Islet precursor cell (in vitro differentiated cells): ENCODE measurements around the gene WEE1.
"Not testable (repeated sequence)": the region's sequence is repeated elsewhere in the genome, so short reads cannot be mapped to it uniquely, and the experiment has no call there.

Experiments used
- DNase-seq: peaks from one replicate; pipeline ENCODE4 v3.0.0-alpha.2; 2018

Gene WEE1

DNA sequence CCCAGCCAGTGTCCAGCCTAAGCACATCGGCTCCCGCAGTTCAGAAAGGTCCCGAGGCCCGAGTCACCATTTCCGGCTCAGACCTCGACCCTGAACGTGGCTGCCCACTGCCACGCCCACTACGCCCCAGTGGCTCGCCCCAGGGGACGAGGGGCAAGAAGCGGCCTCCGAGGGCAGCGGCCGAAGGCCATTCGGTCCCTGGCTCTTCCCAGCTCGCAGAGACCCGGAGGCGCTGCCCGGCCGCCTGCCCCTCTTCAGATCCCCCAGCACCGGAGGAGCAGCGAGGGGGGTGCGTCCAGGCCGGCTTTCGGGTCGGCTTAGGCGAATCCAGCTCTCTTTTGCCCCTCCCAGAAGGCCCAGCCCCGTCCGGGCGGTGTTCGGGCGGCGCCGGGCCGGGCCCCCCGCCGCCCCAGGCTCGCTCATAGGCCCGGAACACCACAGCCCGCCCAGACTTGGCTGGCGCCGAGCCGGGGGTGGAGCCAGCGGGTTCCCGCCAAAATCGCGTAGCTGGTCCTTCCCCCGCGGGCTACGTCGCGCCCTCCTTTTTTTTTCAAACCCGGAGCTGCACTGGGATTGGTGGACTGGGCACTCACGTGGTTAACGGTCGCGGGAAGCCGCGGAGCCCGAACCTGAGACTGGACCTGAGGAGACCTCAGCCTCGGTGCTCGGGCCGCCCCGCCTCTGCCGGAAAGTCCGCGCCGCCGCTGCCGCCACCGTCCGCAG lies at the start of gene WEE1:
Gene WEE1 (plus strand): TSS at position 619 of the 723 bp plus-strand sequence. CDS start 264 bp downstream, outside the sequence.
- DNase-seq = peak; percentile 99

DNA sequence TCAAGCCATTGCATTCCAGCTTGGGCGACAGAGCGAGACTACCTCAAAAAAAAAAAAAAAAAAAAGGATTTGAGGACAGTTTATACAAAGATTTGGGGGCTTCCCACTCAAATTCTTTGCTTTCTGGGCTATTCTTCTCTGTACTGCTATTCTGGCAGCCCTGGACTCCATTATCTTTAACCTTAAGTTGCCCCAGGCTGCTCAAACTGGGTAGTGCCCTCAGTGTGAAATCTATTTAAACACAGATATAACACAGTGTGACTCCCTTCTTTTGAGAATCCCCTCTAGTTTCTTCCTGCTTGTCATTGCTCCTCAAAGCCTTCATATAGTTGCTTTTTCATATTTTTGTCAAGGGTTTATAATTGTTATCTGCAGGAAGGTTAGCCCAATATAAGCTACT lies 49.5 kb upstream of the WEE1 start:
- no peak for DNase-seq

DNA sequence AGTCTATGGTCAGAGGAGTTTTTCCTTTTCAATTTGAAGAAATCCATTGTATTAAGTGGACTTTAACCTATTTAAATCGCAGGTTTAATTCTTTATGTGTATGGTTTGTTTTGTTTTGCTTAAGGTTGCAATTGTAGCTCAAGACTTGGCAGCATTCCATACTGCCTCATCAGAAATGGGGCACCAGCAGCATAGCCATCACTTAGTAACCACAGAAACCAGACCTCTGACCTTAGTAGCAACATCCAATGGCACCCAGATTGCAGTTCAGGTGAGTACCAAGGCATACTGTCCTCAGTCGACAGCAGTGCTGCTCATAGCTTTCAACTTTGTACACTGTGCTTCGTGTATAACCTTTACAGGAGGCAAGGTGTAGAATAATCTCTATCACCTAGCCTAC lies 48.4 kb upstream of the WEE1 start:
- DNase-seq = no peak

DNA sequence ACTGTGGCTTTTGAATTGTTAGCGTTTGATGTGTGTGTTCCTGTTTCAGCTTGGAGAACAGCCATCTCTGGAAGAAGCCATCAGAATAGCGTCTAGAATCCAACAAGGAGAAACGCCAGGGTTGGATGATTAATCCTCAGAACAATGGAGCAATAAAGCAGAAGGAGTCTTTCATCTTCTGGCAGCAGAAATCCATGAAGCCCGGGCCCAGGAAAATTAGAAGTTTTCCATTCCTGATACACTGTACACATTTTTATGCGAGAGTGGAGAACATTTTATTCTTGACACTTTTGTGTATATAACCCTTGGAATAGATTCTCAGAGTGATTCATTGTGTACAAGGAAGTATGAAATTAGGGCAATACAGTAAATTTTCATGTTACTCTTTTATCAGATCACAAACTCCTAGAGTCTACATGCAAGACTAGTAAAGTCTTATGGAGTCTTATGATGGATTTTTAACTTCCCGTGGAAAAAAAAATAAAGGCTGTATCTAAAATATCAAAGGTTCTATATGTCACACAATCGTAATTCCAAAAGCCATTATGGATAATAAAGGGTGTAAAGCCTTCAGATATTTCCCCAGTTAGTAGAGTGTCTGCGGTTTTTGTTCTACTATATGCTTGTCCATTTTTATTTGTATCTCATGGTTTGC lies 45.9 kb upstream of the WEE1 start:
- no peak for DNase-seq

DNA sequence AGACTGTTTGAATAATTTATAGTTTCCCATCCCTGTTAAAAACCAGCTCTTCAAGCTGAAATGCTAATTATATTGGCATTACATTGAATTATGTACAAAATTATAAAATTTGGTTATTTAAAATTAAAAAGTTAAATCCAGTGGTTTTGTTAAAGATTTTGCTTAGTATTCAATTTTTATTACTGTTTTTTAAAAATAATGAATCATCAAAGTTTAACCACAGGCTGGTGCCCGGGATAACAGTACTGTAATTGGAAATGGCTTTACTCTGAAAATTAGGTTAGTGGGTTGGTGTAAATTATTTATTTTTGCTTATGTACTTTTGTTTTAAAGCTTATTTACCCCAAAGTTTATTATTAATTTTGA lies 45.4 kb upstream of the WEE1 start:
- no peak for DNase-seq

DNA sequence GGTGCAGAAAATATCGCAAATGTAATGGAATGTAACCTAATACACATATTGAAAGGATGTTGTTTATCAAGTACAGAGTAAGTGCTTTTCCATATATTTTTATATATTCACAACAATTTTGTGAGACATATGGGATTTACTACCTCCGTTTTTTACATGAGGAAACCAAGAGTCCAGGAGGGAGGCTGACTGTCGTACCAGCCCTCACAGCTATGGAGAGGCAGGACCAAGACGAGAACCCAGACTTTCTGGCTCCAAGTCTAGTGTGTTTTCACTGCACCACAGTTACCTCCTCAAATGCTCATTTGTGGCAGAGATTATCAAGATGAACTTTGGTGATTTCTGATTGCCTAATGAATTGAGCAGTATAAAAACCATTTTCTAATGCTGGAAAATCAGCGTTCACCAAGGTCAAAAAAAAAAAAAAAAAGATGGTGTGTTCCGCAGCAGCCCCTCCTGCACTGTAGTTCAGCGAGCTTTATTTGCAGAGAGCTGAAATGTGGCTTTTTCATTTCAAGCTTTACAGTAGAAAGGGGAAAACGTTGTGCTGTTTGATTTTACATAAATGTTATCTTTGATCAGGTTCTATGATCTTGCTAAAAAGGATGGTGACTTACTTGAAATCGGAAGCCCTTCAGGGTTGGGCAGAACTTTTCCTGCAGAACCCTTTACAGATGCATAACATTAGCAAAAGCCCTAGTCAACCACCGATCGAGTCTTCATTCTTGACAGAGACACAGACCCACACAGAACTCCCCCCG lies 44.7 kb upstream of the WEE1 start:
- no peak for DNase-seq

DNA sequence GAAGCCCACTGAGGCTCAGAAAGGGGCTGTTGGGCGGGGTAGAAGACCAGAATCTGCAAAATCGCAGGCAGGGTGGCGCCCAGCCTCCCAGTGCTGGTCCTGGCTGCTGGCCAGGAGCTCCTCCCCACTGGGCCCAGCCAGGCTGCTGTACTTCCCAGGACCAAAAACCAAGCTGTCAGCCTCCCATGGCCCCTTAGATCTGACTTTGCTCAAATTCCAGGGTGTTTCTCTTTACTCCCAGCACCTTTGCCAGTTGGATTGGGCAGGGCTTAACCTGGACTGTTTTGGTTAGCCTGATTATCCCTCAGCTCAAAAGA lies 44.2 kb upstream of the WEE1 start:
- DNase-seq = peak; percentile 74

DNA sequence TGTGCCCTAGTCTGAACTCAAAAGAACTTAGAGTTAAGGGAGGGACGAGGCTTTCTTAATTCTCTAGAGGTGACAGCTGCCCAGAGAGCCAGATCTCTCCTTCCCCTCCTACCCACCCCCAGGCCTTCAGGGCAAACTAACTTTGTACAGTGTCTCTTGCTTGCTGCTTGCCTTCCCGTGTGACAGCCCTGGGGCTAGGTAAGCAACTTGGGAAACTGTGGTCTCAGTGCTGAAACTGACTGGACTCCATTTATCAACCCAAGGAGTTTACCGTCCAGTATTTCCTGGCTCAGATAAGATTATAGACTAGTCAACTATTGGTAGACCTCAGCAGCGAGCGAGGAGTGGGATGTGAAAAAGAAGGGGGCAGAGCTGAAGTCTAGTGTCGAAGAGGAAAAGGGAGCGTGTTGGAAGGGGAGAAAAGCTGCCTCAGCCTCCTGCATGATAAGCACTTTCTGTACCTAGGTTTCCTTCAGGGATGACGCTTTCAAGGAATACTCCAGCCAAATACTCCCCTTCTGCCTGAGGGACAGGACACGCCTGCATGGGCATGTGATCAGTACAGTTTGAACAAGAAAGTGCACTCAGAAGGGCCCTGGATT lies 43.3 kb upstream of the WEE1 start:
- peak; percentile 88 for DNase-seq

DNA sequence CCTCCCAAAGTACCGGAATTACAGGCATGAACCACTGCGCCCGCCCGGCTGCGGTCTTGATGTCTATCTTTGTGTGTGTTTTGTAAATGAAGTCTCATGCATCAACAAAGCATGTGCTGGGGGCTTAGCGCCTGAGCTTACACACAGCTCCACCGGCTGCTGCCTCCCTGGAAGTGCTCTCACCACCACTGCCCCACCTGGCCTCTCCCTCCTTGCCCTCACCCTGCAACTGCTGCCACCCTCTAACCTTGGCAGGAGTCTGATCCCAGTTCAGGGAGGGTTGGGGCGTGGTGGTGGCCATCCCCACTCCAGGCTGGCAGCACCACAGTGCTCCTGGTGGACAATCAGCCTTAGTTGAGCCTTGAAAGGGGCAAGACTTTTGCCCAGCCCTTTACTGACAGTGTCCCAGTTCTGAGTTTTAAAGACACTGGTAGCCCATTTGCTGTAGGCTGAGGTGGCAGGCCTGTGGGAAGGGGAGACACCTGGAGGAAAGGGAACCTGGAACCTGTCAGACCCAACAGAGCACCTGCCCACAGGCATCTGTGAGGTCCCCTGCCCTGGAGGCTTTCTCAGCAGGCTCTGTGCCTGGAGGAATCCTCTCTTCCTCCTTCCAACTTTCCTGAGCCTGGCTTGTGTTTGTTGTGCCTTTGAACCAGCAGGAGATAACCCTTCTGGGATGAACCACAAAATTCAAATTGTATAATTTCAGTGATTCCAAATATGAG lies 42.4 kb upstream of the WEE1 start:
- peak; percentile 84 for DNase-seq

DNA sequence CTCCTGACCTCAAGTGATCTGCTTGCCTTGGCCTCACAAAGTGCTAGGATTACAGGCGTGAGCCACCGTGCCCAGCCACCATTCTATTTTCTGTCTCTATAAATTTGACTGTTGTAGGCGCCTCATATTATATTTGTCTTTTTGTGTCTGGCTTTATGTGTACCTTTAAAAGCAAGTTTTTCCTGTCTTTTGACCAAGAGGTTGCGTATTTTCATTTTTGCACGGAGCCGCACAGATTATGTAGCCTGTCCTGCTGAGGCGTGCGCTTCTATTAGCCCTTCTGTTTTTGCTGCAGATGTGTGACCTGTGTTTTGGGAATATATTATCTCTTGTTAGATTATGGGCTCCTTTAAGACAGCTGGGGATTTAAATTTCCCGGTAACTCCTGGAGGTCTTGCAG lies 40.4 kb upstream of the WEE1 start:
- no peak for DNase-seq

DNA sequence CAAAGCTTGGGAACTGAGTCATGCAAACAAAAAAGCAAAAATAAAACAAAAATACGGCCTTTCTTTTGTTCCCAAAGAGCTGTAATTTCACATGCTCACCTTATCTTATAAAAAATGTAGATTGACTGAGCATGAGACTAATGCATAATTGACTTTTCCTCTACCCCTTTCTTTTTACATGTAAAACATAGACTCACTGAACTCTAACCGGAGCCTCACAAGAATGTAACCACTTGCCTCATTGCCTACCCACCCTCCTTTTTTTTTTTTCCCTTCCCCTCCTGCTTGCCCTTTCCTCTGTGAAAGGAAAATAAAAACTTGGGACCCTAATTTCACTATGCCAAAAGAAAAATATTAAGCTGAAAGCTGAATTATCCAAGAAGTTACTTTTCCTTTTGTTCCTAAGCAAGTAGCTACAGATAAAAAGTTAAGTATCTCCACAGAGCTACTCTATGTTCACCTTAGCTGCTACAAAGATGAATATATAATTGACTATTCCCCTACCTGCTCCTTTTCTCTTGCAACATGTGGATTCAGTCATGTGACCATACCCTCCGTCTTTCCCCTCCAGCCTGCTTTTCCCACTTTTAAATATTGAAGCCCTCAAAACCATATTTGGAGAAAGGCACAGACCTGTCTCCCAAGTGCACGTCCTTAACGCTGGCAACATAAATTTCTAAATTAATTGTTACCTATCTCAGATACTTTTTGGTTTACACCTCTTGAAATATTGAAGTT lies 39.6 kb upstream of the WEE1 start:
- DNase-seq = no peak

DNA sequence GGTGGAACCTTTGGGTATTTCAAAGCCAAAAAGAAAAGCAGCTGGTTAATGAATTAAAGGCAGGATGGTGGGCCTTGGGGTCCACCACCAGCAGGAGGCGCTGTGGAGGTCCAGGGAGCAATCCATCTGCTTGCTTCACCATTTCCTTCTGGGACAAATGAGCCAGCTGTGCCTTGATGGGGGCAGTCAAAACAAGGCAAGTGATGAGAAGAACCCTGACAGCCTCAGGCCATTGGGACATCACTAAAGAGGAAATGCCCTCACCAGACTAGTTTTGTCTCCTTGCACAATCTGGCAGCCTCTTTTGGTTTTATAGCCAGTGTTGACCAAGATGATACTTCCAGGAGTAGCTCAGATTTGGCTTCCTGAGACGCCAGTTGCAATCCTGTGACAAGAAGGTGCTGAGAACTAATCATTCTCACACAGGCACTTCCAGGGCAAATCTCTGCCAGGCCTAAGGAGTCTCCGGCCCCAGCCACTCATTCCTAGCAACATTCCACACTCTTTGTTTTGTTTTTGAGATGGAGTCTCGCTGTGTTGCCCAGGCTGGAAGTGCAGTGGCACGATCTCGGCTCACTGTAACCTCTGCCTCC lies 38.2 kb upstream of the WEE1 start:
- peak; percentile 89 for DNase-seq

DNA sequence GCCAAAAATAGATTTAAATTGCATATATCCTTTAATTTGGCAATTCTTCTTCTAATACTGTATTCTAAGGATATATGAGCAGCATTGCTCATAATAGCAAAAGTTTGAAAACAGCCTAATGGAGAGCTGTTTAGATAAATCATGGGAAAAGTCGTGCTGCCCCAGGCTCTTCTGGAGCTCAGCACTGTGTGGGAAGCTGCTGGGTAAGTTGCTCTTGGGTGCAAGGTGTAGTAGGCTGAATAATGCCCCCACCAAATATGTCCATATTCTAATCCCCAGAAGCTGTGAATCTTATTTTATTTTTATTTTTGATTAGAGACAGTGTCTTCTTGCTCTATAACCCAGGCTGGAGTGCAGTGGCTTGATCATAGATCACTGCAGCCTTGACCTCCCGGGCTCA lies 34.9 kb upstream of the WEE1 start:
- no peak for DNase-seq

DNA sequence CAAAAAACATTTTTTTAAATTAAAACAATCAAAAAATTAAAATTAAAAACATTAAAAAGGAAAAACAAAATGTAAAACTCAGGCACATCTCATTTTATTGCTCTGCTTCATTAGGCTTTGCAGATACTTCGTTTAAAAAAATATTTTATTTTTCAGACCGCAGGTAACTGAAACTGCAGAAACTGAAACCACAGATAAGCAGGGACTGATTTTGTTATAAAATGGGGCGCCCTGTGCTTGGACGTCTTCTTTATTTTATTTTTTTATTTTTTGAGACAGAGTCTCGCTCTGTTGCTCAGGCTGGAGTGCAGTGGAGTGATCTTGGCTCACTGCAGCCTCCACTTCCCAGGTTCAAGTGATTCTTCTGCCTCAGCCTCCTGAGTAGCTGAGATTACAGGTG lies 24.3 kb upstream of the WEE1 start:
- not testable (repeated sequence) for DNase-seq

DNA sequence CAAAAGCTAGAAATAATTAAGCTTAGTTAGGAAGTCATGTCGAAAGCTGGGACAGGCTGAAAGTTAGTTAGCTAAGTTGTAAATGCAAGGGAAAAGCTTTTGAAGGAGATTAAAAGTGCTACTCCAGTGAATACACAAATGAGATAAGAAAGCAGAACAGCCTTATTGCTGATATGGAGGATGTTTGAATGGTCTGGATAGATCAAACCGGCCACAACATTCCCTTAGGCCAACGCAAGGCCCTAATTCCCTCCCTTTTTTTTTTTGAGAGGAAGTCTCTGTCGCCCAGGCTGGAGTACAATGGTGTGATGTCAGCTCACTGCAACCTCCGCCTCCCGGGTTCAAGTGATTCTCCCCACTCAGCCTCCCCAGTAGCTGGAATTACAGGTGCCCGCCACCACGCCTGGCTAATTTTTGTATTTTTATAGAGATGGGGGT lies 23.3 kb upstream of the WEE1 start:
- no peak for DNase-seq

DNA sequence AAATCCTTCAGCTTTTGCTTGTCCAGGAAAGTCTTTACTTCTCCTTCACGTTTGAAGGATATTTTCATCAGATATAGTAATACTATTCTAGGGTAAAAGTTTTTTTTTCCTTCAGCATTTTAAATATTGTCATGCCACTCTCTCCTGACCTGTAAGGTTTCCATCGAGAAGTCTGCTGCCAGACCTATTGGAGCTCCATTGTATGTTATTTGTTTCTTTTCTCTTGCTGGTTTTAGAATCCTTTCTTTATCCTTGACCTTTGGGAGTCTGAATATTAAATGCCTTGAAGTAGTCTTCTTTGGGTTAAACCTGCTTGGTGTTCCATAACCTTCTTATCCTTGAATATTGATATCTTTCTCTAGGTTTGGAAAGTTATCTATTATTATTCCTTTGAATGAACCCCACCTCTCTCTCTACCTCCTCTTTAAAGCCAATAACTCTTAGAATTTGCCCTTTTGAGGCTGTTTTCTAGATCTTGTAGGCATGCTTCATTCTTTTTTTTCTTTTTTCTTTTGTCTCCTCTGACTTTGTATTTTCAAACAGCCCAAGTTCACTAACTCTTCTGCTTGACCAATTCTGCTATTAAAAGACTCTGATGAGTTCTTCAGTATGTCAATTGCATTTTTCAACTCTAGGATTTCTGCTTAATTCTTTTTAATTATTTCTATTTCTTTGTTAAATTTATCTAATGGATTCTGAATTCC lies 12.0 kb upstream of the WEE1 start:
- DNase-seq = no peak

DNA sequence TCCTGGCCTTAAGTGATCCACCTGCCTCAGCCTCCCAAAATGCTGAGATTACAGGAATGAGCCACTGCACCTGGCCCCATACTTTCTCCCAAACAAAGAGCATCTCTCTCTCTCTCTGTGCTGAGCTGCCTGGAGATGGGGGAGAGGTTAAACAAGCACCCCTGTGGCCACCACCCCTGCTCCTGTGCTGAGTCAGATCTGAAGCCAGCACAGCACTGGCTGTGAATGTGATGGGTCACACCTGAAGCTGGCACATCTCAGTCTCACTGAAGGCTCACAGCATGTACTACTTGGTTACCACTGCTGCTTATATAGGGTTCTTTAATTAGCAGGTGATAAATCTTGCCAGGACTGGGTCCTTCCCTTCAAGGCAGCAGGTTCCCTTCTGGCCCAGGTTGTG lies 10.8 kb upstream of the WEE1 start:
- no peak for DNase-seq

DNA sequence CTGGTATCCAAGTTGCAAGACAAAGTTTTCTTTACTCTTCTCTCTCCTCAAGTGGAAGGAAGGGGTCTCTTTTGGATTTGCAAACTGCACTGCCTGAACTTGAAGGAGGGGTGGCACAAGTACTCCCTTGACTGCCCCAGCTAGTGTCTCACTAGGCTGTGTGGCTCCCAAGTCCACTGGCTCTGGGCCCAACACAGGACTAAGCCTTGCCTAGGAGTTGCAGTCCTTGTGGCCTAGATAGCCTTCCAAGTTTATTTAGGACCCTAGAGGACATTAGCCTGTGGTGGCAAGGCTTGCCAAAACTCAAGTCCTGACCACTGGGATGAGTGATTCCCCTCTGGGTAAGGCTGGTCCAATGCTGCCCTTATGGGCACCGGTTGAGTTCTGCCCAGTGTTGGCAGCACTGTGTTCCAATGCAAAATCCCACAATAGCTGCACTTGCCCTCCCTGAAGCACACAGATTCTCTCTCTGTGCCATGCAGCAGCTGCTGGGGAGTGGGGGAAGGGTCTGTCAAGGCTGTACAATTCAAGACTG lies 10.2 kb upstream of the WEE1 start:
- no peak for DNase-seq

DNA sequence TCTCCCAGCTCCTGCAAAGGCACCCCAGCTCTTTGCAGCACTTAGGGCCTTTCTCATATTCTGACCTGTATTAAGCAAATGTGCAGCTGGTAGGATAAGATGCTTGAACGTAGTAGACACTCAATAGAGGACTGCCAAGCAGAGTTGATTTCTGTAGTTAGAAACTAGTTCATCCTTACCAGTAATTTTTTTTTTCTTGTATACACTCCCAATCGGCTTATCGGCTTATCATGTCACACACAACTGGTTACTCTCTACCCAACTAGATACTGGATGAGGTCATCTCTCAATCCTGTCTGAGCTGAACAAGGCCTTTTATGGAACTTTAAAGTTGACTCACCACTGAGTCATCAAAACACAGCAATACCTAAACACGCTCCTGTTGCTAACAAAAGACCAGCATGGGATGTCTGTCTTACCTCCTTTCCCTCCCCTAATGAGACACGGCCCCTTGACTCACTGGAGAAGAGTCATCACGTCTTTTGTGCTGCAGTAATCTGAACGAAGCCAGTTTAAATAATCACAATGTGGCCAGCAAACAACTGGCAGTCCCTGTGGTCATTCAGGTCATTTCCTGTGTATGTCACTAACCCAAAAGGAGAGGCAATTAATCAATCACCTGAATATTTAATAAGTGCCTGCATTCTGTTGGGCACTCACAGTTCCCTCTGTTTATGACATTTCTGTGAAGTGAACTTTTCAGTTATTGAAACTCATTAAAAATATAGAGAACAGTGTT lies 7.5 kb upstream of the WEE1 start:
- peak; percentile 98 for DNase-seq

DNA sequence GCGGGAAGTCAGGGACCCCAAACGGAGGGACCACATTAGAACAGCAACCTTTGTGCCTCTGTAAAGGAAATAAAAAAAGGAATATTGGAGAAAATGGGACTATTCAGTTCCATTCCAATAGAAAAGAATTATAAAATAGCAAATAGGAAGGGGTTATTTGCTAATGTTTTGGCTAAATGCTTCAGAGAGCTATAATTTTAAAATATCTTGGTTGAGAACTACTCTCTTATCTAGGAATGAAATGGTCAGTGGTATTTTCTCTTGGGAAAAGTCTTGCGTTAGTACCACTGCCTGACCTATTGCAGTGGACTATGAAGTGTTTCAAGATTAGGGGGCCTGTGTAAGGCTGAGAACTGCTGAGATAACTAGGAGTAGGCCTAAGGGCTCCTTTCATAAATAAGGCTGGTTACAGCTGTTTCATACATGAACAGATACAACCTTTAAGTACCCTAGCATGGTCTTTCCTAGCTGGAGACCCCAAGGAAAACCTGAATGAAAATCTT lies 6.9 kb upstream of the WEE1 start:
- no peak for DNase-seq
